ENCODE measurements around the gene LRRC4C. TPM values are rescaled to one million over a fixed set of nuclear protein-coding genes. Genes with fewer than 3 reads are reported as not detected.
A peak's percentile ranks its signal among the peaks of the same experiment; 100 is the strongest.

LRRC4C gene
- total RNA-seq, 1 experiment from 2014 or later = not detected

- no peak for DNase-seq (ENCODE audit: low spot score)
These were observed 44.5 kb downstream of the LRRC4C start for GRCh38 chr11:41414771-41415440.

GRCh38 chr11:41413843-41414242 lies 45.6 kb downstream of the LRRC4C start:
- no peak for DNase-seq (ENCODE audit: low spot score)

GRCh38 chr11:41405812-41406211 lies 53.6 kb downstream of the LRRC4C start:
- DNase-seq (ENCODE audit: low spot score) = no peak

GRCh38 chr11:41404109-41404508 lies 55.3 kb downstream of the LRRC4C start:
- DNase-seq (ENCODE audit: low spot score) = peak; percentile 8

- DNase-seq (ENCODE audit: low spot score) = no peak
These were observed 56.0 kb downstream of the LRRC4C start for GRCh38 chr11:41403458-41403857.

- DNase-seq (ENCODE audit: low spot score) = no peak
These were observed 58.6 kb downstream of the LRRC4C start for GRCh38 chr11:41400819-41401382.

GRCh38 chr11:41400124-41400523 lies 59.3 kb downstream of the LRRC4C start:
- no peak for DNase-seq (ENCODE audit: low spot score)

- DNase-seq (ENCODE audit: low spot score) = no peak
These were observed 60.1 kb downstream of the LRRC4C start for GRCh38 chr11:41399323-41399722.

- no peak for DNase-seq (ENCODE audit: low spot score)
These were observed 61.3 kb downstream of the LRRC4C start for GRCh38 chr11:41398175-41398574.

- DNase-seq (ENCODE audit: low spot score) = no peak
These were observed 64.8 kb downstream of the LRRC4C start for GRCh38 chr11:41394521-41395195.

- no peak for DNase-seq (ENCODE audit: low spot score)
These were observed 66.9 kb downstream of the LRRC4C start for GRCh38 chr11:41392596-41392995.

GRCh38 chr11:41389623-41390130 lies 69.8 kb downstream of the LRRC4C start:
- DNase-seq (ENCODE audit: low spot score) = no peak

GRCh38 chr11:41384329-41384728 lies 75.1 kb downstream of the LRRC4C start:
- DNase-seq (ENCODE audit: low spot score) = no peak

GRCh38 chr11:41383768-41384167 lies 75.7 kb downstream of the LRRC4C start:
- no peak for DNase-seq (ENCODE audit: low spot score)

GRCh38 chr11:41382927-41383326 lies 76.5 kb downstream of the LRRC4C start:
- DNase-seq (ENCODE audit: low spot score) = no peak

- no peak for DNase-seq (ENCODE audit: low spot score)
These were observed 80.4 kb downstream of the LRRC4C start for GRCh38 chr11:41379084-41379483.

- DNase-seq (ENCODE audit: low spot score) = peak; percentile 39
These were observed 81.6 kb downstream of the LRRC4C start for GRCh38 chr11:41377709-41378394.

- no peak for DNase-seq (ENCODE audit: low spot score)
These were observed 107.6 kb downstream of the LRRC4C start for GRCh38 chr11:41351825-41352224.

GRCh38 chr11:41346042-41346441 lies 113.4 kb downstream of the LRRC4C start:
- no peak for DNase-seq (ENCODE audit: low spot score)

- no peak for DNase-seq (ENCODE audit: low spot score)
These were observed 125.2 kb downstream of the LRRC4C start for GRCh38 chr11:41334007-41334933.

GRCh38 chr11:41333357-41333756 lies 126.1 kb downstream of the LRRC4C start:
- no peak for DNase-seq (ENCODE audit: low spot score)

Measured in HT-29 (cell line).